Measurements from ENCODE around the gene ERI3.

ERI3 gene

GRCh38 chr1:44283524-44284173 lies 71.4 kb downstream of the ERI3 start:
- no peak overlapping the region for H3K4me3 ChIP-seq (ENCODE audit: low read depth, low read length)
- TF ChIP-seq CTCF (IDR thresholded peaks at IDR 0.05; ENCODE audit: low read depth, low read length), result no peak

- no peak overlapping the region for H3K4me3 ChIP-seq (ENCODE audit: low read depth, low read length)
- TF ChIP-seq CTCF (IDR thresholded peaks at IDR 0.05; ENCODE audit: low read depth, low read length), result no peak
These were observed 72.2 kb downstream of the ERI3 start for GRCh38 chr1:44282704-44283426.

GRCh38 chr1:44281962-44282703 lies 72.9 kb downstream of the ERI3 start:
- H3K4me3 ChIP-seq (ENCODE audit: low read depth, low read length), result no peak overlapping the region
- TF ChIP-seq CTCF (IDR thresholded peaks at IDR 0.05; ENCODE audit: low read depth, low read length), result no peak

GRCh38 chr1:44276901-44277300 lies 78.2 kb downstream of the ERI3 start:
- no peak overlapping the region for H3K4me3 ChIP-seq (ENCODE audit: low read depth, low read length)
- TF ChIP-seq CTCF (IDR thresholded peaks at IDR 0.05; ENCODE audit: low read depth, low read length), result no peak

- no peak overlapping the region for H3K4me3 ChIP-seq (ENCODE audit: low read depth, low read length)
- no peak for TF ChIP-seq CTCF (IDR thresholded peaks at IDR 0.05; ENCODE audit: low read depth, low read length)
These were observed 79.1 kb downstream of the ERI3 start for GRCh38 chr1:44275991-44276405.

- TF ChIP-seq CTCF (IDR thresholded peaks at IDR 0.05; ENCODE audit: low read depth, low read length), result no peak
- H3K4me3 ChIP-seq (ENCODE audit: low read depth, low read length), result no peak overlapping the region
These were observed 79.6 kb downstream of the ERI3 start for GRCh38 chr1:44275296-44275962.
